Measurements from ENCODE around the gene CCER1.
"Not testable (repeated sequence)": the region's sequence is repeated elsewhere in the genome, so short reads cannot be mapped to it uniquely, and the experiment has no call there.

The CCER1 gene

GRCh38 chr12:90954921-90955320 is at the start of gene CCER1:
Gene CCER1 (minus strand): TSS chr12:90955176. CDS start chr12:90954742, 434 bp downstream.
- DNase-seq (ENCODE audit: low spot score), result no peak

GRCh38 chr12:91003737-91004136 is 48.8 kb upstream of the CCER1 start:
- DNase-seq (ENCODE audit: low spot score), result no peak

- DNase-seq (ENCODE audit: low spot score), result no peak
Observed at GRCh38 chr12:91001306-91001705, 46.3 kb upstream of the CCER1 start.

- DNase-seq (ENCODE audit: low spot score), result no peak
Observed at GRCh38 chr12:90999966-91000365, 45.0 kb upstream of the CCER1 start.

- DNase-seq (ENCODE audit: low spot score), result no peak
Observed at GRCh38 chr12:90999527-90999926, 44.6 kb upstream of the CCER1 start.

GRCh38 chr12:90995010-90995409 is 40.0 kb upstream of the CCER1 start:
- DNase-seq (ENCODE audit: low spot score), result no peak

- no peak for DNase-seq (ENCODE audit: low spot score)
Observed at GRCh38 chr12:90991952-90992465, 37.0 kb upstream of the CCER1 start.

GRCh38 chr12:90990611-90991010 is 35.6 kb upstream of the CCER1 start:
- no peak for DNase-seq (ENCODE audit: low spot score)

- no peak for DNase-seq (ENCODE audit: low spot score)
Observed at GRCh38 chr12:90989686-90990111, 34.7 kb upstream of the CCER1 start.

GRCh38 chr12:90987520-90987919 is 32.5 kb upstream of the CCER1 start:
- DNase-seq (ENCODE audit: low spot score), result no peak

- DNase-seq (ENCODE audit: low spot score), result no peak
Observed at GRCh38 chr12:90987101-90987500, 32.1 kb upstream of the CCER1 start.

- not testable (repeated sequence) for DNase-seq (ENCODE audit: low spot score)
Observed at GRCh38 chr12:90985331-90985730, 30.4 kb upstream of the CCER1 start.

GRCh38 chr12:90984114-90984513 is 29.1 kb upstream of the CCER1 start:
- DNase-seq (ENCODE audit: low spot score), result no peak

GRCh38 chr12:90982170-90982569 is 27.2 kb upstream of the CCER1 start:
- DNase-seq (ENCODE audit: low spot score), result no peak

GRCh38 chr12:90979951-90980350 is 25.0 kb upstream of the CCER1 start:
- DNase-seq (ENCODE audit: low spot score), result no peak

GRCh38 chr12:90979019-90979418 is 24.0 kb upstream of the CCER1 start:
- DNase-seq (ENCODE audit: low spot score), result no peak

- DNase-seq (ENCODE audit: low spot score), result no peak
Observed at GRCh38 chr12:90978117-90978770, 23.3 kb upstream of the CCER1 start.

GRCh38 chr12:90977224-90977623 is 22.2 kb upstream of the CCER1 start:
- no peak for DNase-seq (ENCODE audit: low spot score)

GRCh38 chr12:90974286-90974685 is 19.3 kb upstream of the CCER1 start:
- DNase-seq (ENCODE audit: low spot score), result no peak

- DNase-seq (ENCODE audit: low spot score), result no peak
Observed at GRCh38 chr12:90972226-90972625, 17.2 kb upstream of the CCER1 start.

- DNase-seq (ENCODE audit: low spot score), result no peak
Observed at GRCh38 chr12:90970911-90971310, 15.9 kb upstream of the CCER1 start.

GRCh38 chr12:90970471-90970870 is 15.5 kb upstream of the CCER1 start:
- no peak for DNase-seq (ENCODE audit: low spot score)

- DNase-seq (ENCODE audit: low spot score), result no peak
Observed at GRCh38 chr12:90969851-90970250, 14.9 kb upstream of the CCER1 start.

- DNase-seq (ENCODE audit: low spot score), result no peak
Observed at GRCh38 chr12:90969346-90969745, 14.4 kb upstream of the CCER1 start.

All from left forelimb (tissue), 1 donor.